Right lobe of liver (tissue), 6 donors: ENCODE results near the gene RPL32. TPM values are rescaled to one million over a fixed set of nuclear protein-coding genes. Genes with fewer than 3 reads are reported as not detected.

ENCODE experiments used
- ATAC-seq, 4 donors: fragments of 200-7000 bp; cut with Tn5 transposase; one replicate each; pipeline ENCODE4 v1.9.1; 2020; ENCODE audit warnings: mild to moderate bottlenecking in 4 of 4, moderate library complexity in 4 of 4
- DNase-seq, 3 donors: peaks; one replicate each; pipeline ENCODE4 v3.0.0-alpha.2; 2020
- H3K27ac ChIP-seq, 3 donors: fragments of 200-600 bp; one replicate each; pipeline ENCODE4 v1.8.0; 2022
- H3K27me3 ChIP-seq, 2 donors: fragments of 200-600 bp; one replicate each; pipeline ENCODE4 v1.8.0; 2022
- H3K36me3 ChIP-seq, 4 donors: fragments of 200-600 bp; sonication (generic) in 1 of 4; one replicate each; pipeline versions ENCODE4 v1.5.1 to v1.8.0; 2017 to 2022; ENCODE audit warnings: control low read depth in 1 of 4
- H3K4me1 ChIP-seq, 4 donors: fragments of 200-600 bp; sonication (generic) in 1 of 4; one replicate each; pipeline versions ENCODE4 v1.5.1 to v1.8.0; 2017 to 2022; ENCODE audit warnings: control low read depth in 1 of 4
- H3K4me3 ChIP-seq, 3 donors: fragments of 200-600 bp; one replicate each; pipeline ENCODE4 v1.8.0; 2022
- H3K9me3 ChIP-seq, 4 donors: fragments of 200-600 bp; sonication (generic) in 1 of 4; one replicate each; pipeline versions ENCODE4 v1.5.1 to v1.8.0; 2017 to 2022; ENCODE audit warnings: control low read depth in 1 of 4
- POLR2A ChIP-seq: fragments of 450-650 bp; IDR thresholded peaks from one replicate; pipeline ENCODE4 v1.6.1; 2017; ENCODE audit warnings: antibody characterized with exemption, mild to moderate bottlenecking
- WGBS: methylation state at CpG from one replicate; pipeline ENCODE4 v1.1.6; 2018; ENCODE audit warnings: low coverage, low lambda C conversion rate; ENCODE audit not compliant: insufficient coverage; ENCODE audit errors: missing lambda C conversion rate; 5-methylcytosine and 5-hydroxymethylcytosine counted together
- intact Hi-C, 2 donors: fragments of 100-400 bp; cut with DNase I; formaldehyde crosslinking; loops; one replicate each; pipeline versions ENCODE4 v1.11.2 to v1.14.1; 2022
- total RNA-seq, 6 experiments: library from RNA; depleted of rRNA in 2 of 6; stranded (reverse); fragments of >200 nt in 2 of 6; fragmentation: NEBNext Ultra II Directional in 3 of 6; extraction: Animal tissue kit (Norgen Biotek cat#: 25700) in 3 of 6; gene quantifications; one replicate each; pipeline versions ENCODE4 v1.1.0 to v1.2.4, GENCODE V29; 2016 to 2023
- TF ChIP-seq, protein P1 (sequence below), 4 donors: fragments of 200-600 bp in 3 of 4; fragments of 450-650 bp in 1 of 4; IDR thresholded peaks; one replicate each; pipeline versions ENCODE4 v1.5.1 to v1.8.0; 2016 to 2022; ENCODE audit warnings: antibody characterized with exemption in 4 of 4, mild to moderate bottlenecking in 2 of 4
- donor health status: DM: no; HTN: yes; CAD: no.
- donor health status: DM: no; HTN: no; CAD: no.
- donor health status: DM: no; HTN: no; CAD: no.
- donor health status: DM: no; HTN: yes; CAD: no.
- donor health status: DM: no; HTN: yes; CAD: no.

RPL32 gene
- total RNA-seq, 6 experiments from 2014 or later, result 322 to 555 (median 472) TPM

DNA sequence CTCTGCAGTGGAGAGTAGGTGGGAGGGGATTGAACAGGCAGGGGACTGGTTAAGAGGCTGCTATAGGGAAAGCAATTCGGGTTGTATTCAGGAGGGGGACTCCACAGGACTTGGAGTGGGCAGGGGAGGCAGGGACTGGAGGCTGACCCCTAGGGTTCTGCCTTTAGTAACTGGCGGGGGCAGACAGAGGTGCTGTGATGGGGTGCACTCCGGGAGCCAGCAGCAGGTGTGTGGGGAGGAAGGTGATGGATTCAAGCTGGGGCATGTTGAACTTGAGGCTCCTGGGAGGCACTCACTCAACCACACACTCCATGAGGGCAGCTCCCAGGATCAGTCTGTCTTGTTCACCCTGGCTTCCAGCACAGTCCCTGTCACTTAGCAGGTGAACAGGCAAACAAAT lies 32.4 kb downstream of the RPL32 start:
- intact Hi-C loops, result no loop called here
- H3K27me3 ChIP-seq, result no peaks in the 10 kb centered on the region
- H3K36me3 ChIP-seq, result no peaks in the 10 kb centered on the region
- no peak overlapping the region for H3K27ac ChIP-seq
- H3K9me3 ChIP-seq, result no peaks in the 10 kb centered on the region
- no peak for ATAC-seq
- no peaks in the 10 kb centered on the region for H3K4me1 ChIP-seq
- TF ChIP-seq POLR2A, result no peak
- TF ChIP-seq, protein P1, sequence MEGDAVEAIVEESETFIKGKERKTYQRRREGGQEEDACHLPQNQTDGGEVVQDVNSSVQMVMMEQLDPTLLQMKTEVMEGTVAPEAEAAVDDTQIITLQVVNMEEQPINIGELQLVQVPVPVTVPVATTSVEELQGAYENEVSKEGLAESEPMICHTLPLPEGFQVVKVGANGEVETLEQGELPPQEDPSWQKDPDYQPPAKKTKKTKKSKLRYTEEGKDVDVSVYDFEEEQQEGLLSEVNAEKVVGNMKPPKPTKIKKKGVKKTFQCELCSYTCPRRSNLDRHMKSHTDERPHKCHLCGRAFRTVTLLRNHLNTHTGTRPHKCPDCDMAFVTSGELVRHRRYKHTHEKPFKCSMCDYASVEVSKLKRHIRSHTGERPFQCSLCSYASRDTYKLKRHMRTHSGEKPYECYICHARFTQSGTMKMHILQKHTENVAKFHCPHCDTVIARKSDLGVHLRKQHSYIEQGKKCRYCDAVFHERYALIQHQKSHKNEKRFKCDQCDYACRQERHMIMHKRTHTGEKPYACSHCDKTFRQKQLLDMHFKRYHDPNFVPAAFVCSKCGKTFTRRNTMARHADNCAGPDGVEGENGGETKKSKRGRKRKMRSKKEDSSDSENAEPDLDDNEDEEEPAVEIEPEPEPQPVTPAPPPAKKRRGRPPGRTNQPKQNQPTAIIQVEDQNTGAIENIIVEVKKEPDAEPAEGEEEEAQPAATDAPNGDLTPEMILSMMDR (IDR thresholded peaks at IDR 0.05), result no peak
- DNase-seq, result no peak
- H3K4me3 ChIP-seq, result no peak overlapping the region
- 71% methylated on average over 1 of the region's 3 CpGs for WGBS

GRCh38 chr3:12808587-12808986 lies 32.8 kb downstream of the RPL32 start:
- no peak for TF ChIP-seq POLR2A
- TF ChIP-seq, protein P1 (IDR thresholded peaks at IDR 0.05), result no peak
- Histone ChIP-seq H3K36me3 (no peaks in the 10 kb centered on the region), H3K27me3 (no peaks in the 10 kb centered on the region), H3K4me1 (no peaks in the 10 kb centered on the region), H3K27ac (no peak overlapping the region), H3K9me3 (no peaks in the 10 kb centered on the region), H3K4me3 (no peak overlapping the region)
- ATAC-seq (no peak), DNase-seq (no peak)
- 72% methylated on average over 2 of the region's 2 CpGs for WGBS
- intact Hi-C loops, result no loop called here

DNA sequence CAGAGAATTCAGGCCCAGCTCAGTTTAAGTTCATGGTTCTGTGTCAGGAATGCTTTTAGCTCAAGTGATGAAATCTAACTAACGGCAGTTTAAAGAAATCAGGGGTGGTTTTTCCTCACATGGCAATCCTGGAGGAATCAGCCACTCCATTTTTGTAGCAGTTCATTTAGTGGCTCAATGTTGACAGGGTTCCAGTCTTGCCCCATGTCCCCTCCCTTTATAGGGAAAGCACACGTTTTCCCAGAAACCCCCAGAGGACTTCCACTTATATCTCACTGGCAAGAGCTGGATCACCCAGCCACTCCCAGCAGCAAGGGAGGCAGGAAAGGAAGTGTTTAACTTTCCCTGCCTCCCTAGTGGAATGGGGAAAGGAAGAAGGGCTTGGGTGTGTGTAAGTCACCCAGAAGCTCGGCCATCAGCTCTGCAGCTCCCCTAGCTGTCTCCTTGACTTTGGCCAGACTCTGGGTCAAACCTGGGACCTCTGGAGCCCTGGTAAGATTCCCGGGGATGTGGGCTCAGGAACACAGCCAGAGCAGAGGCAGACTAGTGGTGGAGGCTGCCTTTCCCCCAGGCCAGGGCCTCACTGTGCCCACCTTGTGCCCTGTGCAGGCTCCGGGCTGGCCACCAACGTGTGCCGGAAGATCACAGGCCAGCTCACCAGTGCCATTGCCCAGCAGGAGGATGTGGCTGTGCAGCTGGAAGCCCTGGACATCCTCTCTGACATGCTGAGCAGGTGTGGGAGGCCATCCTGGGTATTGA lies 33.6 kb downstream of the RPL32 start:
- Histone ChIP-seq H3K27me3 (no peaks in the 10 kb centered on the region), H3K27ac (no peak overlapping the region), H3K9me3 (no peaks in the 10 kb centered on the region), H3K4me1 (no peaks in the 10 kb centered on the region), H3K36me3 (no peaks in the 10 kb centered on the region), H3K4me3 (no peak overlapping the region)
- TF ChIP-seq, protein P1 (IDR thresholded peaks at IDR 0.05), result no peak
- TF ChIP-seq POLR2A, result no peak
- intact Hi-C loops, result no loop called here
- ATAC-seq (no peak), DNase-seq (no peak)
- 40% methylated on average over 1 of the region's 7 CpGs for WGBS

GRCh38 chr3:12807066-12807465 lies 34.3 kb downstream of the RPL32 start:
- Histone ChIP-seq H3K36me3 (no peaks in the 10 kb centered on the region), H3K27me3 (no peaks in the 10 kb centered on the region), H3K4me3 (no peak overlapping the region), H3K27ac (no peak overlapping the region), H3K4me1 (no peaks in the 10 kb centered on the region), H3K9me3 (no peaks in the 10 kb centered on the region)
- ATAC-seq, result no peak
- WGBS, result 90% methylated on average over 2 of the region's 9 CpGs
- intact Hi-C loops, result no loop called here
- DNase-seq, result no peak
- no peak for TF ChIP-seq POLR2A
- TF ChIP-seq, protein P1 (IDR thresholded peaks at IDR 0.05), result no peak
